ENCODE measurements around the gene FAM193B.

FAM193B gene

GRCh38 chr5:177554474-177555111, at the start of gene FAM193B:
TSS of gene FAM193B (minus strand) at chr5:177554563. CDS start at chr5:177554458, 105 bp downstream.
- peak; percentile 94 for DNase-seq

GRCh38 chr5:177604116-177604521, 49.8 kb upstream of the FAM193B start:
- no peak for DNase-seq

GRCh38 chr5:177603631-177604030, 49.3 kb upstream of the FAM193B start:
- no peak for DNase-seq

GRCh38 chr5:177602458-177602830, 48.1 kb upstream of the FAM193B start:
- DNase-seq: no peak

- DNase-seq: no peak
Measured at GRCh38 chr5:177601577-177602457, 47.5 kb upstream of the FAM193B start.

- no peak for DNase-seq
Measured at GRCh38 chr5:177601126-177601525, 46.8 kb upstream of the FAM193B start.

GRCh38 chr5:177600508-177601018, 46.2 kb upstream of the FAM193B start:
- no peak for DNase-seq

GRCh38 chr5:177599731-177600507, 45.6 kb upstream of the FAM193B start, which contains the start of gene B4GALT7:
TSS of gene B4GALT7 (plus strand) at chr5:177600132. CDS start at chr5:177600211, 79 bp downstream.
- DNase-seq: peak; percentile 82

- DNase-seq: no peak
Measured at GRCh38 chr5:177598477-177598876, 44.1 kb upstream of the FAM193B start.

- DNase-seq: no peak
Measured at GRCh38 chr5:177596775-177597238, 42.4 kb upstream of the FAM193B start.

GRCh38 chr5:177595991-177596774, 41.8 kb upstream of the FAM193B start:
- no peak for DNase-seq

- DNase-seq: no peak
Measured at GRCh38 chr5:177595026-177595585, 40.7 kb upstream of the FAM193B start.

GRCh38 chr5:177594071-177594470, 39.7 kb upstream of the FAM193B start:
- no peak for DNase-seq

- no peak for DNase-seq
Measured at GRCh38 chr5:177593511-177593910, 39.1 kb upstream of the FAM193B start.

- DNase-seq: no peak
Measured at GRCh38 chr5:177592905-177593304, 38.5 kb upstream of the FAM193B start.

GRCh38 chr5:177592010-177592834, 37.9 kb upstream of the FAM193B start, which contains the start of gene TMED9:
TSS of gene TMED9 (plus strand) at chr5:177592203. CDS start at chr5:177592215, 12 bp downstream.
- peak; percentile 89 for DNase-seq

- DNase-seq: no peak
Measured at GRCh38 chr5:177591690-177592009, 37.3 kb upstream of the FAM193B start.

GRCh38 chr5:177590406-177590805, 36.0 kb upstream of the FAM193B start:
- no peak for DNase-seq

GRCh38 chr5:177588413-177588909, 34.1 kb upstream of the FAM193B start:
- no peak for DNase-seq

- no peak for DNase-seq
Measured at GRCh38 chr5:177578316-177578715, 24.0 kb upstream of the FAM193B start.

GRCh38 chr5:177576169-177576568, 21.8 kb upstream of the FAM193B start:
- DNase-seq: no peak
